B cell (primary cell): ENCODE results near the gene EHD2. TPM values are rescaled to one million over a fixed set of nuclear protein-coding genes. Genes with fewer than 3 reads are reported as not detected.

Experiments
- ATAC-seq: fragments of 200-7000 bp; cut with Tn5 transposase; one replicate; pipeline ENCODE4 v1.10.0; 2021; ENCODE audit warnings: low read depth, mild to moderate bottlenecking, moderate number of reproducible peaks, moderate library complexity
- CTCF ChIA-PET: fragments of 350-600 bp; sonication (Branson Sonifier 250); formaldehyde crosslinking; loops from one replicate; lab custom pipeline; 2021; ENCODE audit warnings: antibody characterized with exemption, inconsistent platforms; lab: Charles Lee
- POLR2A ChIA-PET: fragments of 350-600 bp; sonication (Branson Sonifier 250); formaldehyde crosslinking; loops from one replicate; lab custom pipeline; 2021; ENCODE audit warnings: antibody characterized with exemption; lab: Charles Lee
- DNase-seq: peaks from one replicate; pipeline ENCODE4 v3.0.0; 2013
- H2AFZ ChIP-seq: 2 replicates; pipeline ENCODE4 v1.6.1; 2012; ENCODE audit warnings: mild to moderate bottlenecking, low read depth, low read length; ENCODE audit not compliant: insufficient read depth, poor library complexity, severe bottlenecking
- H3K27ac ChIP-seq, 2 donors: 1 replicate in 1 of 2; 2 replicates in 1 of 2; pipeline ENCODE4 v1.5.1; 2012 to 2013; ENCODE audit warnings: low read length in 2 of 2, mild to moderate bottlenecking in 2 of 2, moderate library complexity in 1 of 2
- H3K27me3 ChIP-seq, 4 experiments: fragments of 200-600 bp in 1 of 4; sonication (generic) in 1 of 4; replicated peaks in 1 of 4; 1 replicate in 2 of 4; 2 replicates in 2 of 4; pipeline versions ENCODE4 v1.6.1 to v1.7.0; 2013 to 2016; ENCODE audit warnings: low read length in 3 of 4, mild to moderate bottlenecking in 2 of 4, mixed read lengths in 1 of 4, moderate library complexity in 1 of 4; ENCODE audit not compliant: insufficient read depth in 4 of 4, control insufficient read depth in 3 of 4; ENCODE audit errors: control extremely low read depth in 1 of 4
- H3K36me3 ChIP-seq, 2 experiments: replicated peaks in 1 of 2; 1 replicate in 1 of 2; 2 replicates in 1 of 2; pipeline versions ENCODE4 v1.6.1 to v1.7.1; 2013; ENCODE audit warnings: low read length in 1 of 2; ENCODE audit not compliant: insufficient read depth in 2 of 2, control insufficient read depth in 1 of 2; ENCODE audit errors: control extremely low read depth in 1 of 2, extremely low read depth in 1 of 2
- H3K4me1 ChIP-seq, 2 donors: fragments of 200-600 bp in 1 of 2; sonication (generic) in 1 of 2; 1 replicate in 1 of 2; 2 replicates in 1 of 2; pipeline versions ENCODE4 v1.5.1 to v1.6.1; 2013 to 2017; ENCODE audit warnings: low read length in 2 of 2; ENCODE audit not compliant: control insufficient read depth in 2 of 2, insufficient read depth in 2 of 2
- H3K4me2 ChIP-seq: replicated peaks from 2 replicates; pipeline ENCODE3; 2012; ENCODE audit warnings: mild to moderate bottlenecking, low read depth, low read length; ENCODE audit not compliant: poor library complexity, severe bottlenecking
- H3K4me3 ChIP-seq, 5 experiments: fragments of 200-600 bp in 1 of 5; sonication (generic) in 1 of 5; 1 replicate in 3 of 5; 2 replicates in 2 of 5; pipeline versions ENCODE4 v1.5.1 to v1.7.0; 2011 to 2016; ENCODE audit warnings: low read length in 4 of 5, mild to moderate bottlenecking in 4 of 5, low read depth in 2 of 5, control low read depth in 1 of 5, moderate library complexity in 1 of 5; ENCODE audit not compliant: insufficient read depth in 1 of 5; ENCODE audit errors: control extremely low read depth in 1 of 5, extremely low read depth in 1 of 5
- H3K79me2 ChIP-seq: fragments of 200-600 bp; sonication (generic); one replicate; pipeline ENCODE4 v1.6.0; 2016; ENCODE audit warnings: low read length; ENCODE audit not compliant: control insufficient read depth, insufficient read depth
- H3K9ac ChIP-seq: fragments of 200-600 bp; sonication (generic); 2 replicates; pipeline ENCODE4 v1.6.1; 2017; ENCODE audit warnings: mild to moderate bottlenecking, low read length, moderate library complexity
- H3K9me3 ChIP-seq, 3 donors: one replicate each; pipeline versions ENCODE4 v1.6.1 to v1.7.1; 2013; ENCODE audit warnings: low read length in 2 of 3; ENCODE audit not compliant: control insufficient read depth in 2 of 3, insufficient read depth in 1 of 3; ENCODE audit errors: control extremely low read depth in 1 of 3
- H4K20me1 ChIP-seq: 2 replicates; pipeline ENCODE4 v1.6.0; 2012; ENCODE audit warnings: mild to moderate bottlenecking, low read length; ENCODE audit not compliant: insufficient read depth, control insufficient read depth, poor library complexity, severe bottlenecking
- H3K27ac Mint-ChIP-seq: one replicate; pipeline ENCODE4 v1.8.0; 2021; ENCODE audit warnings: mixed read lengths
- H3K27me3 Mint-ChIP-seq: one replicate; pipeline ENCODE4 v1.8.0; 2021; ENCODE audit warnings: mixed read lengths
- H3K4me1 Mint-ChIP-seq: one replicate; pipeline ENCODE4 v1.8.0; 2021; ENCODE audit warnings: mixed read lengths
- H3K4me3 Mint-ChIP-seq: one replicate; pipeline ENCODE4 v1.8.0; 2021; ENCODE audit warnings: mixed read lengths
- H3K9me3 Mint-ChIP-seq: one replicate; pipeline ENCODE4 v1.8.0; 2022; ENCODE audit warnings: mixed read lengths; ENCODE audit not compliant: insufficient read depth
- CTCF ChIP-seq: fragments of 200-600 bp; IDR thresholded peaks from one replicate; pipeline ENCODE4 v1.8.0; 2022; ENCODE audit warnings: antibody characterized with exemption, mild to moderate bottlenecking
- EZH2 ChIP-seq: IDR thresholded peaks from 2 replicates; pipeline ENCODE4 v1.6.1; 2012; ENCODE audit warnings: borderline replicate concordance, low read depth, mild to moderate bottlenecking, moderate library complexity, low read length; ENCODE audit not compliant: insufficient read depth, poor library complexity, severe bottlenecking
- WGBS: methylation state at CpG from one replicate; pipeline ENCODE4 v1.1.5; 2013; ENCODE audit warnings: missing lambda C conversion rate; ENCODE audit not compliant: insufficient coverage; 5-methylcytosine and 5-hydroxymethylcytosine counted together
- intact Hi-C: fragments of 100-400 bp; cut with micrococcal nuclease; formaldehyde crosslinking; loops from one replicate; pipeline ENCODE4 v1.10.0; 2022
- polyA plus RNA-seq: library from polyadenylated mRNA; depleted of rRNA; stranded (reverse); fragments of >200 nt; gene quantifications from 2 replicates; pipeline ENCODE4 v1.2.3, GENCODE V29; 2012
- total RNA-seq, 2 donors: library from RNA; stranded (reverse); fragments of 120-200 nt in 1 of 2; gene quantifications; 1 replicate in 1 of 2; 2 replicates in 1 of 2; pipeline versions ENCODE4 v1.2.3 to v1.2.4, GENCODE V29; 2013 to 2022

Gene EHD2
- total and polyA plus RNA-seq, 2 donors (not counting 1 experiment from before 2014, with no cell fraction given), result not detected

GRCh38 chr19:47682939-47683338, 30.3 kb upstream of the EHD2 start:
- POLR2A ChIA-PET, result no interaction called here

More at GRCh38 chr19:47682939-47683338, 30.3 kb upstream of the EHD2 start:
- no peak for TF ChIP-seq CTCF
- TF ChIP-seq EZH2, result no peak
- no peak for ATAC-seq
- Mint-ChIP-seq H3K4me1 (no peaks in the 10 kb centered on the region), H3K4me3 (no peak overlapping the region), H3K27ac (no peak overlapping the region), H3K27me3 (no peaks in the 10 kb centered on the region), H3K9me3 (no peaks in the 10 kb centered on the region)
- no peak overlapping the region for H3K4me3 ChIP-seq
- intact Hi-C loops, result no loop called here
- H3K79me2 ChIP-seq, result no peaks in the 10 kb centered on the region
- H3K36me3 ChIP-seq, result no peaks in the 10 kb centered on the region
- H4K20me1 ChIP-seq, result peaks cover 12% of the 10 kb centered on the region
- CTCF ChIA-PET, result no interaction called here
- H2AFZ ChIP-seq, result no peak overlapping the region
- H3K27ac ChIP-seq, result no peak overlapping the region
- H3K9me3 ChIP-seq, result no peaks in the 10 kb centered on the region
- DNase-seq, result no peak
- WGBS, result 100% methylated on average over 3 of the region's 6 CpGs
- H3K9ac ChIP-seq, result no peak overlapping the region
- H3K4me2 ChIP-seq, result no peak overlapping the region
- H3K4me1 ChIP-seq, result no peaks in the 10 kb centered on the region
- H3K27me3 ChIP-seq, result no peaks in the 10 kb centered on the region
